Measurements from ENCODE around the gene NPS.

NPS gene

DNA sequence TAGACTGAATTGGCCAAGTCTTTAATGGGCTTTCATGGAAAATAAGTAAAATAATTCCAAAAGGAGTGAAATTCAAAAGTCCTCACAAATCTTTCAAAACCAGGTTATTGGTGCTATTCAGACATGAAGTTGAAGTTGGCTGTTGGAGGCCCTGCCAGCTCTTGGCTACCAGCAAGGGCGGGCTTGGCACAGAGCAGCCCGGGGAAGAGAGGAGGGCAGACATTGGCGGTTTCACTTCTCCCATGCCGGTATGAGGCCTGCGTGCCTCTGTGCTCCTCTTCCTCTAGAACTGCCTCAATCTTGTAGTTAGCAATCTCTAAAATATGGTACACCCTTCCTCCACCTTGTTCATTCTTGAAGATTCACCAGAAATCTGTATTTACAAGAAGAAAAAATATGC lies 16.4 kb upstream of the NPS start:
- Histone ChIP-seq H3K27me3 (ENCODE audit: control insufficient read depth, insufficient read depth, low read length) (peaks cover 3% of the 10 kb centered on the region), H3K4me1 (ENCODE audit: control insufficient read depth, insufficient read depth, low read length) (no peaks in the 10 kb centered on the region), H3K9me3 (ENCODE audit: control insufficient read depth, low read length) (no peaks in the 10 kb centered on the region), H3K36me3 (ENCODE audit: control insufficient read depth, insufficient read depth, low read length) (no peaks in the 10 kb centered on the region), H3K4me3 (ENCODE audit: low read length) (no peak overlapping the region), H3K9ac (ENCODE audit: low read length) (no peak overlapping the region)

DNA sequence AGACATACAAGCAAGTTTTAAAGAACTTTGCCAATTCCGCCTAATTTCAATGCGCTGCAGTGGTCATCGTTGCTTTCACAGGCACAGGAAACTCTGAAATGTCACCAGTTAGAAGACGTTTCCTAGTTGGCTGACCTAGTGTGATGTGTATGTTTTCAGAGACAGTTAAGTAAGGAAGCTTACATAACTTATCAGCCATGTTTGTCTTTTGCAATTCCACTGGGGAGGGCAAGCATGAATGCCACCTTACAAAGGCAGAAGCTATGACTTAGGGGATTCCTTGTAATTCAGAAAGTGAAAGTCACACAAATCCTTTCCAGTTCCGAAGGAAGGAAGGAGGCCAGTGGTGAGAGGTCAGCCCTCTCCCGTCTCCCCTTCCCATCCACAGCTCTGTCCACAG lies 15.0 kb upstream of the NPS start:
- Histone ChIP-seq H3K36me3 (ENCODE audit: control insufficient read depth, insufficient read depth, low read length) (no peaks in the 10 kb centered on the region), H3K4me3 (ENCODE audit: low read length) (no peak overlapping the region), H3K27me3 (ENCODE audit: control insufficient read depth, insufficient read depth, low read length) (peaks cover 3% of the 10 kb centered on the region), H3K9me3 (ENCODE audit: control insufficient read depth, low read length) (no peaks in the 10 kb centered on the region), H3K4me1 (ENCODE audit: control insufficient read depth, insufficient read depth, low read length) (no peaks in the 10 kb centered on the region), H3K9ac (ENCODE audit: low read length) (no peak overlapping the region)

DNA sequence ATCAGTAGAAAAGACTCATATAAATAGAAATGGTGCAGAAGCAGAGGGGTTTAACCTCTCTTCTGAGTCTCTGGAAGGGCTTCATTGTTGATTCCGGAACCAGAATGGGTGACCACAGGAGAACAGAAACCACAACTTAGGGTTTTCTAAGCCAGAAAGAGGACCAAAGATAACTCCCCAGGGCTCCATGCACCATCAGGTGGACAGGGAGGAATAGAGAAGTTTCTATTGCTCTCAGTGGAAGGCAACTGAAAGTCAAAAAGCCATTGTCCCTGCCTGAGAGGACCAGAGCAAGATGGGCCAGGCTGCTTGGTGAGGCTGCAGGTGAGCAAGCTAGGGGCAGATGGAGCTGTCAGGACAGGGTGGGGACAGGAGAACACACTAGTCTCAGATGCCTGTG lies 14.6 kb upstream of the NPS start:
- Histone ChIP-seq H3K36me3 (ENCODE audit: control insufficient read depth, insufficient read depth, low read length) (no peaks in the 10 kb centered on the region), H3K4me3 (ENCODE audit: low read length) (no peak overlapping the region), H3K9me3 (ENCODE audit: control insufficient read depth, low read length) (no peaks in the 10 kb centered on the region)

DNA sequence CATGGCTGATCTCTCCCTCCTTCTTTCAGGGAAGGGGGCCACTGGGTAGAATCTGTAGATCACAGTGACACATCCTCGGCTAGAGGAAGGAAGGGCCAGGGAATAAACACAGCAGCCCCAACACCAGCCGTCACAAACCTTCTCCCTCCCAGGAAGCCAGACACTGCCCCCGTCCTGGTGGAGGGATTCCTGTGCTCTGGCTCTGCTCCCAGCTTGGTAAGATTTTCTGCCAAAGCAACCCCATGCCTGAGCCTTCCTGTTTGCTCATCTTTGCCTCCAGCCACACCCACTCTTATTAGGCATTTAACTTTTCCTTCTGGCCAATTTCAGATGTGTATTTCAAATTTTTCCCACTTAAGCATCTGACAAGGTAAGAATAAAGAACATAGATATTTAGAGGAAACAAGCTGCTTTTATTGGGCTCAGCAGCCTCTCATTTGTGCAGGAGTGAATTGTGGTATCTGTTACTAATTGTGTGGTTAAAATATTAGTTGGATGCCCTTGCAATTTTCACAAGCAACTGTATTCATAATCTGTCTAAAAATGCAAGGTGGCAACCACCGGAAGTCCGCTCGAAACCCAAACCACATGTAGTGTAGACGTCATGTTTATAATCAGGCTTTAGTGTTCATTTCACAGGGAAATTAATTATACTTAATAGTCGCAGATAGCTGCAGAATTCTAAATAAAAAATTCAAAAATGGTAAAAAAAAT lies 13.2 kb upstream of the NPS start:
- Histone ChIP-seq H3K9me3 (ENCODE audit: control insufficient read depth, low read length) (no peaks in the 10 kb centered on the region), H3K9ac (ENCODE audit: low read length) (no peak overlapping the region), H3K36me3 (ENCODE audit: control insufficient read depth, insufficient read depth, low read length) (no peaks in the 10 kb centered on the region), H3K27me3 (ENCODE audit: control insufficient read depth, insufficient read depth, low read length) (peaks cover 2% of the 10 kb centered on the region), H3K4me1 (ENCODE audit: control insufficient read depth, insufficient read depth, low read length) (no peaks in the 10 kb centered on the region), H3K4me3 (ENCODE audit: low read length) (no peak overlapping the region)

More for the DNA sequence above, 14.6 kb upstream of the NPS start:
- peaks cover 3% of the 10 kb centered on the region for H3K27me3 ChIP-seq (ENCODE audit: control insufficient read depth, insufficient read depth, low read length)
- no peaks in the 10 kb centered on the region for H3K4me1 ChIP-seq (ENCODE audit: control insufficient read depth, insufficient read depth, low read length)
- no peak overlapping the region for H3K9ac ChIP-seq (ENCODE audit: low read length)

DNA sequence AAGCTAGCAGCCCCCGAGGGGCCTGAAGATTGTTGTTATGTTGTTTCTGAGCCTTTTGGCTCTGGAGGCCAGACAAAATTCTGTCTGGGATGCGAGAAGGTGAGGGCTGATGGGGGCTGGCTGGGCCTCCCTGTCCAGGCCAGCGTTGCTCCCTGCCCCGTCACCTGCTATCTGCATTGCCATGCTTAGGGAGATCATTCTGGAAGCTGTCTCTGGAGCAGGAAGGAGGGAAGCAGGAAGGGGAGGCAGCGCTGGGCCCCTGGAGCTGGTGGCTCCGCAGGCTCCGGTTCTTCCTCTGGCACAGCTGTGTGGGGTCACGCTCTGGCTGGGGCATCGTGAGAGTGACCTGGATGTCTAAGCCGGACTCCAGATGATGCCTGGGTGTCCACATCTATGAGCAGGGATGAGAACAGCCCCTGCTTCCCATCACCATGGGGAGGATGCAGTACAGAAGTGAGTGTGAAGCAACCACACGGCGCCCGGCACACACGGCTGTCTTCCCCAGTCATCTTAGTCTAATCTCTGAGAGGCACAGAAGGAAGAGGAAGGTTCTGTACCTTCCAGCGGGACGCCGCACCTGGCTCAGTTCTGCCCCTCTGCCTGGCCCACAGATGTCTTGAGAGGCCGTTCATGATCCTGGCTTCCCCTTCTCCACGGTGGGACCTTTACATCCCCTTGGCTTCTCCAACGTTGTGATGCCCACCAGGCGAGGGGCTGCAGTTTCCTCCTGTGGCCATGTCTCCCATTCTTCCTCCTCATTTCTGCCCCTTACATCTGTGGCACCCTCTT lies 11.9 kb upstream of the NPS start:
- Histone ChIP-seq H3K9ac (ENCODE audit: low read length) (no peak overlapping the region), H3K36me3 (ENCODE audit: control insufficient read depth, insufficient read depth, low read length) (no peaks in the 10 kb centered on the region), H3K4me1 (ENCODE audit: control insufficient read depth, insufficient read depth, low read length) (no peaks in the 10 kb centered on the region), H3K27me3 (ENCODE audit: control insufficient read depth, insufficient read depth, low read length) (no peaks in the 10 kb centered on the region), H3K4me3 (ENCODE audit: low read length) (no peak overlapping the region), H3K9me3 (ENCODE audit: control insufficient read depth, low read length) (no peaks in the 10 kb centered on the region)

DNA sequence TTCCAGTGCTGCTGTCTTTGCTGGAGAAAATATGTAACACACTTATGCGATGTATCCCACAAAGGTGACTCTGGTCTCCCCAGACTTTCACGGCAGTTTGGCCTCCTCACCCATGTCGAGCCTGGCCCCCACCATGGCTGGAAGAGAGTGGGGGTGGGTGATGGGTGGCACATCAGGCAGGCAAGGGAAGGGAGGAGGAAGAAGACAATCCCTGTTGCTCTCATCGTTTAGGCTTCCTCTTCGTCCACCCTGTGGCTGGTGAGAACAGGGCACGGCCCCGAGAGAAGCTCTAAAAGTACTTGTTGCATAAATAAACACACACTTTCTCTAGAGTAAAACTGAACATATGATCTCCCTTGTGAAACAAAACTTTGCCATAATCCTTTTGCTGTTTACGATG lies 11.2 kb upstream of the NPS start:
- H3K4me3 ChIP-seq (ENCODE audit: low read length): no peak overlapping the region
- H3K9me3 ChIP-seq (ENCODE audit: control insufficient read depth, low read length): no peaks in the 10 kb centered on the region
- H3K4me1 ChIP-seq (ENCODE audit: control insufficient read depth, insufficient read depth, low read length): no peaks in the 10 kb centered on the region
- no peak overlapping the region for H3K9ac ChIP-seq (ENCODE audit: low read length)
- H3K27me3 ChIP-seq (ENCODE audit: control insufficient read depth, insufficient read depth, low read length): no peaks in the 10 kb centered on the region
- H3K36me3 ChIP-seq (ENCODE audit: control insufficient read depth, insufficient read depth, low read length): no peaks in the 10 kb centered on the region

DNA sequence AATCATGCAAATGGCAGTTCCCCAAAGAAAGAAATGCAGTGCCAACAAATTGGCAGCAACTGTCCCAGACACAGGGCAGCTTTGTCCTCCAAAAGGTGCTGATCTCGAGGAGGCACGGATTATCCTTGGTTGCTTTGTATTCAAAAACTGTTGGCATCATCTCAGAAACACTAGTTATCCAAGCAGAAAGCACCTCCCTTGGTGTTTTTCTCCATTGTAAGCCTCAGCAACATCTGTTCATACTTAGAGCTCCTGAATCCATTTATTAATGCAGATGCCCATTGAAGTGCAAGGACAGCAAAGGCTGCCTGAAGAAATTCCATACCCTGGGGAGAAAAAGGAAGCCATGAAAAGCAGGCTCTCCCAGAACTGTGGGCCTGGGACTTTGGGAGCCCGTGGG lies 1.1 kb upstream of the NPS start:
- Histone ChIP-seq H3K9me3 (ENCODE audit: control insufficient read depth, low read length) (no peaks in the 10 kb centered on the region), H3K9ac (ENCODE audit: low read length) (no peak overlapping the region), H3K4me1 (ENCODE audit: control insufficient read depth, insufficient read depth, low read length) (no peaks in the 10 kb centered on the region), H3K27me3 (ENCODE audit: control insufficient read depth, insufficient read depth, low read length) (no peaks in the 10 kb centered on the region), H3K36me3 (ENCODE audit: control insufficient read depth, insufficient read depth, low read length) (no peaks in the 10 kb centered on the region), H3K4me3 (ENCODE audit: low read length) (no peak overlapping the region)

DNA sequence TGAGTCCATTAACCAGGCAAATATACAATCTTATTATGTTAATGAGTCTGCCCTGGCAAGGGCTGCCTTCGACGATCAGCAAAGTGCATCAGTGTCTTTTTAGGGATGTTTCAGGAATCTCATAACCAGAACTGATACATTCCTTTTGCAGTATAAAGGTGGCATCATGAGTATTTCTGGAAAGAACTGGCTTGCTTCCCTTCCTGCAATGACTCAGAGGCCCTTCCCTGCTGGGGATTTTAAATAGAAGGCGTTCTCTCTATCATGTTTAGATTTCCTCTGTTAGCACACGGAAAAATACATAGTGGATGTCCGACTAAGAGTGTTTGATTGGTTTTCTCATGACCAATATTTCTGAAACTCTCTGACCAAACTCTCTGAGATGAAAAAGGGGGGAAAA lies 1.8 kb downstream of the NPS start:
- Histone ChIP-seq H3K9ac (ENCODE audit: low read length) (no peak overlapping the region), H3K4me3 (ENCODE audit: low read length) (no peak overlapping the region), H3K27me3 (ENCODE audit: control insufficient read depth, insufficient read depth, low read length) (no peaks in the 10 kb centered on the region), H3K36me3 (ENCODE audit: control insufficient read depth, insufficient read depth, low read length) (no peaks in the 10 kb centered on the region), H3K4me1 (ENCODE audit: control insufficient read depth, insufficient read depth, low read length) (no peaks in the 10 kb centered on the region), H3K9me3 (ENCODE audit: control insufficient read depth, low read length) (no peaks in the 10 kb centered on the region)

DNA sequence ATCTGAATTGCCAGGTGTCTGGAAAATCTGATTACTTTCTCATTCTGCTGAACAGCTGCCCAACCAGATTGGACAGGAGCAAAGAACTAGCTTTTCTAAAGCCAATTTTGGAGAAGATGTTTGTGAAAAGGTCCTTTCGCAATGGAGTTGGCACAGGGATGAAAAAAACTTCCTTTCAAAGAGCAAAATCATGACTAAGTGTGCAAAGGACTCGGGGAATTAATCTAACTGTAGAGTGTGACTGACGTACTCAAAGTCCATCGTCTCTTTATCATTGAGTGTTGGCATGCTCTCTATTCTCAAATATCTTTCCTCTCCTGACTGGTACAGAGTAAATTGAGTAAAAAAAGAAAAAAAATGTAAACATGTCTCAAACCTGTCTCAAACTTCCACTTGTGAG lies 3.3 kb downstream of the NPS start:
- H3K4me1 ChIP-seq (ENCODE audit: control insufficient read depth, insufficient read depth, low read length): no peaks in the 10 kb centered on the region
- H3K36me3 ChIP-seq (ENCODE audit: control insufficient read depth, insufficient read depth, low read length): no peaks in the 10 kb centered on the region
- no peaks in the 10 kb centered on the region for H3K9me3 ChIP-seq (ENCODE audit: control insufficient read depth, low read length)
- H3K4me3 ChIP-seq (ENCODE audit: low read length): no peak overlapping the region
- no peaks in the 10 kb centered on the region for H3K27me3 ChIP-seq (ENCODE audit: control insufficient read depth, insufficient read depth, low read length)
- no peak overlapping the region for H3K9ac ChIP-seq (ENCODE audit: low read length)

DNA sequence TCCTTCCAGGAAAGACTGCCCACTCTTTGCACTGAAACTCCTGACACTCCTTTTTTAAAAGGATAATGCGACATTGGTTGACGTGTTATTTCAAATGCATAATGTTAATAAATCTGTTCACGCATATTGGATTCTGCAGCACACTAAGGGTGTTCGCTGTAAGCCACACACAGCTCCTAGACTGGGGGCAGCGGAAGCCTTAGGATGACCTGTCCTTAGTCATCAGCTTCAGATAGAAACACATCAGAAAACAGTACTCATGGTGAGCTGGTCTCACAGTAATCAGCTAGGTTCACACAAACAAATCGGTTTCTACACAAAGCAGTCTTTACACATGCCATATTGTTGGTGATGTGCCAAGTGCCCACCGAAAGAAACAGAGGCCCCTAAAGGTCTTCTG lies 4.3 kb downstream of the NPS start:
- Histone ChIP-seq H3K4me3 (ENCODE audit: low read length) (no peak overlapping the region), H3K27me3 (ENCODE audit: control insufficient read depth, insufficient read depth, low read length) (no peaks in the 10 kb centered on the region), H3K4me1 (ENCODE audit: control insufficient read depth, insufficient read depth, low read length) (no peaks in the 10 kb centered on the region), H3K36me3 (ENCODE audit: control insufficient read depth, insufficient read depth, low read length) (no peaks in the 10 kb centered on the region), H3K9me3 (ENCODE audit: control insufficient read depth, low read length) (no peaks in the 10 kb centered on the region), H3K9ac (ENCODE audit: low read length) (no peak overlapping the region)

DNA sequence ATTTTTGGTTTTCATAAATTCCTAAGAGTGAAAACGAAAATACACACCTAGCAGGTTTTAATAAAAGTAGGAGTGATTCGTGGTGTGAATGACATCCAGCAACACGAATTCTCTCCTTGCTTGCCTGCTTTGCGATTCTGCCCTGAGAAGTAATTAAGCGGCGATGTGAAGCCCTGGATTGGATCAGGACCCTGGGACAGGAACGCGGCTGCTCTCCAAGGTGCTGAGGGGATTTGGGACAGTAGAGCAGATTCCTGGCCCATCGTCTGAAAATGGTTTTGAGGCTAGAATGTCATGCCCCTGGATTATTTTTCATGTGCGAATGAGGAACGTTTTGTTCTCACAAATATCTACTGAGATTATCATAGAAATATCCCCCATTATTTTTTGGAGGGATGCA lies 7.8 kb downstream of the NPS start:
- no peaks in the 10 kb centered on the region for H3K4me1 ChIP-seq (ENCODE audit: control insufficient read depth, insufficient read depth, low read length)
- no peaks in the 10 kb centered on the region for H3K36me3 ChIP-seq (ENCODE audit: control insufficient read depth, insufficient read depth, low read length)
- no peak overlapping the region for H3K4me3 ChIP-seq (ENCODE audit: low read length)
- no peaks in the 10 kb centered on the region for H3K27me3 ChIP-seq (ENCODE audit: control insufficient read depth, insufficient read depth, low read length)
- H3K9ac ChIP-seq (ENCODE audit: low read length): no peak overlapping the region
- no peaks in the 10 kb centered on the region for H3K9me3 ChIP-seq (ENCODE audit: control insufficient read depth, low read length)

DNA sequence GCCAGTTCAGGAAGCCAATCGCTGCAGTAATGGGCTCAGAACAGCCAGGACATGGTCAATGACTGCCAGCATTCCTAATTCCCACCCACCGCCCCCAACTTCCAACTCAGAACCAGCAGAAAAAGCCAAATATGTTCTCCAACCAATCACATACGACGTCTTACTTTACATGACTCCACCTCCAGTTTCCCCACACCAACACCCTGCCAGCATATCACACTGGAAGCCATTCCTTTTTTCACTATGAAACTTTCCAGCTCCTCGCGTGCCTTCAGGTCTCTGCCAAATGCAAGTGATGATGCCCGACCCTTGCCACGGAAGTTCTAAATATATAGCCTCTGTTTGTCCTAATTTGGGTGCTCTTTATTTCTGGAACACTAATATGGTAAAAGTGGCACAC lies 12.5 kb downstream of the NPS start:
- Histone ChIP-seq H3K36me3 (ENCODE audit: control insufficient read depth, insufficient read depth, low read length) (no peaks in the 10 kb centered on the region), H3K9me3 (ENCODE audit: control insufficient read depth, low read length) (no peaks in the 10 kb centered on the region), H3K4me1 (ENCODE audit: control insufficient read depth, insufficient read depth, low read length) (no peaks in the 10 kb centered on the region), H3K4me3 (ENCODE audit: low read length) (no peak overlapping the region), H3K27me3 (ENCODE audit: control insufficient read depth, insufficient read depth, low read length) (no peaks in the 10 kb centered on the region), H3K9ac (ENCODE audit: low read length) (no peak overlapping the region)

All from mucosa of stomach (tissue), 1 donor.